WTC11 (cell line): ENCODE results near the gene RELL1. TPM values are rescaled to one million over a fixed set of nuclear protein-coding genes. Genes with fewer than 3 reads are reported as not detected.

Source experiments
- ATAC-seq: fragments of 200-7000 bp; cut with Tn5 transposase; 2 replicates; pipeline ENCODE4 v1.10.0; 2021; ENCODE audit warnings: mild to moderate bottlenecking, moderate library complexity
- CTCF ChIA-PET: fragments of 300-600 bp; sonication (Branson Sonifier 250); formaldehyde crosslinking; loops from one replicate; lab custom pipeline; 2021; ENCODE audit warnings: antibody characterized with exemption; lab: Charles Lee
- POLR2A ChIA-PET: fragments of 350-600 bp; sonication (Branson Sonifier 250); formaldehyde crosslinking; loops from one replicate; lab custom pipeline; 2021; ENCODE audit warnings: antibody characterized with exemption; lab: Charles Lee
- DNase-seq: peaks from one replicate; pipeline ENCODE4 v3.0.0; 2021; ENCODE audit warnings: low spot score
- H3K27ac Mint-ChIP-seq: 2 replicates; pipeline ENCODE4 v1.8.0; 2021; ENCODE audit warnings: mixed read lengths
- H3K27me3 Mint-ChIP-seq: 2 replicates; pipeline ENCODE4 v1.8.0; 2021; ENCODE audit warnings: low read depth, mild to moderate bottlenecking, moderate library complexity, mixed read lengths
- H3K36me3 Mint-ChIP-seq: 2 replicates; pipeline ENCODE4 v1.8.0; 2021; ENCODE audit warnings: mixed read lengths
- H3K4me1 Mint-ChIP-seq: 2 replicates; pipeline ENCODE4 v1.8.0; 2022; ENCODE audit warnings: mixed read lengths
- H3K4me3 Mint-ChIP-seq: 2 replicates; pipeline ENCODE4 v1.8.0; 2021; ENCODE audit warnings: mild to moderate bottlenecking, moderate library complexity, mixed read lengths
- H3K9me3 Mint-ChIP-seq: 2 replicates; pipeline ENCODE4 v1.8.0; 2021; ENCODE audit warnings: mixed read lengths
- CREB1 ChIP-seq: sonication (generic); formaldehyde crosslinking; IDR thresholded peaks from 2 replicates; pipeline ENCODE4 v1.8.0; 2023; ENCODE audit warnings: mild to moderate bottlenecking, missing genetic modification reagents
- FOXJ3 ChIP-seq: sonication (generic); formaldehyde crosslinking; IDR thresholded peaks from 2 replicates; pipeline ENCODE4 v1.9.0; 2021; ENCODE audit warnings: missing genetic modification reagents, mild to moderate bottlenecking, borderline replicate concordance
- GTF2I ChIP-seq: fragments of 250-450 bp; sonication (Bioruptor Pico); conservative IDR thresholded peaks from 2 replicates; pipeline ENCODE4 v1.4.0; 2021; ENCODE audit warnings: mild to moderate bottlenecking
- NFATC4 ChIP-seq: fragments of 250-450 bp; sonication (Bioruptor Pico); IDR thresholded peaks from 2 replicates; pipeline ENCODE4 v1.9.0; 2021; ENCODE audit warnings: mild to moderate bottlenecking
- TEAD4 ChIP-seq: sonication (generic); formaldehyde crosslinking; IDR thresholded peaks from 2 replicates; pipeline ENCODE4 v1.8.0; 2022; ENCODE audit warnings: mild to moderate bottlenecking, missing genetic modification reagents
- ZNF232 ChIP-seq: sonication (generic); formaldehyde crosslinking; IDR thresholded peaks from 2 replicates; pipeline ENCODE4 v1.8.0; 2022; ENCODE audit warnings: mild to moderate bottlenecking, missing genetic modification reagents
- total RNA-seq: library from RNA; stranded (reverse); gene quantifications from 3 replicates; pipeline ENCODE4 v1.2.3, GENCODE V29; 2021
- TF ChIP-seq, protein P1 (sequence below): sonication (generic); formaldehyde crosslinking; IDR thresholded peaks from 2 replicates; pipeline ENCODE4 v1.8.1; 2023; ENCODE audit warnings: mild to moderate bottlenecking, missing genetic modification reagents
- TF ChIP-seq, protein P2 (sequence below): fragments of 250-450 bp; sonication (Bioruptor Pico); IDR thresholded peaks from 2 replicates; pipeline ENCODE4 v1.9.0; 2021; ENCODE audit warnings: mild to moderate bottlenecking
- TF ChIP-seq, protein P3 (sequence below): sonication (generic); formaldehyde crosslinking; IDR thresholded peaks from 2 replicates; pipeline ENCODE4 v1.8.0; 2022; ENCODE audit warnings: mild to moderate bottlenecking, missing genetic modification reagents
- TF ChIP-seq, protein P4 (sequence below): fragments of 250-450 bp; sonication (Bioruptor Pico); IDR thresholded peaks from 2 replicates; pipeline ENCODE4 v1.9.0; 2021; ENCODE audit warnings: mild to moderate bottlenecking, borderline replicate concordance
- TF ChIP-seq, protein P5 (sequence below): sonication (generic); formaldehyde crosslinking; IDR thresholded peaks from 2 replicates; pipeline ENCODE4 v1.8.1; 2023; ENCODE audit warnings: mild to moderate bottlenecking, missing genetic modification reagents
- TF ChIP-seq, protein P6 (sequence below): sonication (generic); formaldehyde crosslinking; IDR thresholded peaks from 2 replicates; pipeline ENCODE4 v1.8.0; 2023; ENCODE audit warnings: missing genetic modification reagents, mild to moderate bottlenecking, borderline replicate concordance
- TF ChIP-seq, protein P7 (sequence below): fragments of 250-450 bp; sonication (Bioruptor Pico); IDR thresholded peaks from 2 replicates; pipeline ENCODE4 v1.9.0; 2021; ENCODE audit warnings: mild to moderate bottlenecking

The RELL1 gene
- total RNA-seq, 1 experiment from 2014 or later, result 14.4 TPM

DNA sequence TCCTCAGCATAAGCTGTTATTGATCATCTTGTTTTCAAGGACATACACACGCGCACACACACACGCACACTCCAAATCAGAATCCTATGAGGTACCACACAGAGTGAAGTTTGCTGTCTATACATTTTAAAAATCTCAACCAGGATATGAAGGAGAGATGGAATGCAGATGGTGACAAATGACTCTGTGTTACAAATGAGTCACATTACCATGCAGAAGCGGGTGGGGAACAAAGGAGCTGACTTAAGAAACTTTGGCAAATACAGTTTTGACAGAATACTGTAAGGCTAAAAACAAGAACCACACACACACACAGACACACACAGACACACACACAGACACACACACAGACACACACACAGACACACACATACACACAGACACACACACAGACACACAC is 81.7 kb downstream of the RELL1 start:
- POLR2A ChIA-PET, result no interaction called here
- Mint-ChIP-seq H3K36me3 (peaks cover 9% of the 10 kb centered on the region), H3K4me3 (no peak overlapping the region), H3K9me3 (peaks cover 9% of the 10 kb centered on the region), H3K27ac (no peak overlapping the region), H3K27me3 (peaks cover 3% of the 10 kb centered on the region; the same call in 1 of the 2 replicates), H3K4me1 (peaks cover 27% of the 10 kb centered on the region)
- ATAC-seq (no peak), DNase-seq (no peak)
- TF ChIP-seq ZNF232 (CRISPR knock-in tag), result no peak
- TF ChIP-seq GTF2I (CRISPR knock-in tag), result no peak
- no peak for TF ChIP-seq TEAD4 (CRISPR knock-in tag)
- TF ChIP-seq CREB1 (CRISPR knock-in tag), result no peak
- no peak for TF ChIP-seq NFATC4 (CRISPR knock-in tag)
- TF ChIP-seq, protein P1, sequence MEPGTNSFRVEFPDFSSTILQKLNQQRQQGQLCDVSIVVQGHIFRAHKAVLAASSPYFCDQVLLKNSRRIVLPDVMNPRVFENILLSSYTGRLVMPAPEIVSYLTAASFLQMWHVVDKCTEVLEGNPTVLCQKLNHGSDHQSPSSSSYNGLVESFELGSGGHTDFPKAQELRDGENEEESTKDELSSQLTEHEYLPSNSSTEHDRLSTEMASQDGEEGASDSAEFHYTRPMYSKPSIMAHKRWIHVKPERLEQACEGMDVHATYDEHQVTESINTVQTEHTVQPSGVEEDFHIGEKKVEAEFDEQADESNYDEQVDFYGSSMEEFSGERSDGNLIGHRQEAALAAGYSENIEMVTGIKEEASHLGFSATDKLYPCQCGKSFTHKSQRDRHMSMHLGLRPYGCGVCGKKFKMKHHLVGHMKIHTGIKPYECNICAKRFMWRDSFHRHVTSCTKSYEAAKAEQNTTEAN (CRISPR knock-in tag), result no peak
- TF ChIP-seq, protein P2, sequence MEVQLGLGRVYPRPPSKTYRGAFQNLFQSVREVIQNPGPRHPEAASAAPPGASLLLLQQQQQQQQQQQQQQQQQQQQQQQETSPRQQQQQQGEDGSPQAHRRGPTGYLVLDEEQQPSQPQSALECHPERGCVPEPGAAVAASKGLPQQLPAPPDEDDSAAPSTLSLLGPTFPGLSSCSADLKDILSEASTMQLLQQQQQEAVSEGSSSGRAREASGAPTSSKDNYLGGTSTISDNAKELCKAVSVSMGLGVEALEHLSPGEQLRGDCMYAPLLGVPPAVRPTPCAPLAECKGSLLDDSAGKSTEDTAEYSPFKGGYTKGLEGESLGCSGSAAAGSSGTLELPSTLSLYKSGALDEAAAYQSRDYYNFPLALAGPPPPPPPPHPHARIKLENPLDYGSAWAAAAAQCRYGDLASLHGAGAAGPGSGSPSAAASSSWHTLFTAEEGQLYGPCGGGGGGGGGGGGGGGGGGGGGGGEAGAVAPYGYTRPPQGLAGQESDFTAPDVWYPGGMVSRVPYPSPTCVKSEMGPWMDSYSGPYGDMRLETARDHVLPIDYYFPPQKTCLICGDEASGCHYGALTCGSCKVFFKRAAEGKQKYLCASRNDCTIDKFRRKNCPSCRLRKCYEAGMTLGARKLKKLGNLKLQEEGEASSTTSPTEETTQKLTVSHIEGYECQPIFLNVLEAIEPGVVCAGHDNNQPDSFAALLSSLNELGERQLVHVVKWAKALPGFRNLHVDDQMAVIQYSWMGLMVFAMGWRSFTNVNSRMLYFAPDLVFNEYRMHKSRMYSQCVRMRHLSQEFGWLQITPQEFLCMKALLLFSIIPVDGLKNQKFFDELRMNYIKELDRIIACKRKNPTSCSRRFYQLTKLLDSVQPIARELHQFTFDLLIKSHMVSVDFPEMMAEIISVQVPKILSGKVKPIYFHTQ (CRISPR knock-in tag), result no peak
- TF ChIP-seq, protein P3, sequence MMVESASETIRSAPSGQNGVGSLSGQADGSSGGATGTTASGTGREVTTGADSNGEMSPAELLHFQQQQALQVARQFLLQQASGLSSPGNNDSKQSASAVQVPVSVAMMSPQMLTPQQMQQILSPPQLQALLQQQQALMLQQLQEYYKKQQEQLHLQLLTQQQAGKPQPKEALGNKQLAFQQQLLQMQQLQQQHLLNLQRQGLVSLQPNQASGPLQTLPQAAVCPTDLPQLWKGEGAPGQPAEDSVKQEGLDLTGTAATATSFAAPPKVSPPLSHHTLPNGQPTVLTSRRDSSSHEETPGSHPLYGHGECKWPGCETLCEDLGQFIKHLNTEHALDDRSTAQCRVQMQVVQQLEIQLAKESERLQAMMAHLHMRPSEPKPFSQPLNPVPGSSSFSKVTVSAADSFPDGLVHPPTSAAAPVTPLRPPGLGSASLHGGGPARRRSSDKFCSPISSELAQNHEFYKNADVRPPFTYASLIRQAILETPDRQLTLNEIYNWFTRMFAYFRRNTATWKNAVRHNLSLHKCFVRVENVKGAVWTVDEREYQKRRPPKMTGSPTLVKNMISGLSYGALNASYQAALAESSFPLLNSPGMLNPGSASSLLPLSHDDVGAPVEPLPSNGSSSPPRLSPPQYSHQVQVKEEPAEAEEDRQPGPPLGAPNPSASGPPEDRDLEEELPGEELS (CRISPR knock-in tag), result no peak
- TF ChIP-seq, protein P4, sequence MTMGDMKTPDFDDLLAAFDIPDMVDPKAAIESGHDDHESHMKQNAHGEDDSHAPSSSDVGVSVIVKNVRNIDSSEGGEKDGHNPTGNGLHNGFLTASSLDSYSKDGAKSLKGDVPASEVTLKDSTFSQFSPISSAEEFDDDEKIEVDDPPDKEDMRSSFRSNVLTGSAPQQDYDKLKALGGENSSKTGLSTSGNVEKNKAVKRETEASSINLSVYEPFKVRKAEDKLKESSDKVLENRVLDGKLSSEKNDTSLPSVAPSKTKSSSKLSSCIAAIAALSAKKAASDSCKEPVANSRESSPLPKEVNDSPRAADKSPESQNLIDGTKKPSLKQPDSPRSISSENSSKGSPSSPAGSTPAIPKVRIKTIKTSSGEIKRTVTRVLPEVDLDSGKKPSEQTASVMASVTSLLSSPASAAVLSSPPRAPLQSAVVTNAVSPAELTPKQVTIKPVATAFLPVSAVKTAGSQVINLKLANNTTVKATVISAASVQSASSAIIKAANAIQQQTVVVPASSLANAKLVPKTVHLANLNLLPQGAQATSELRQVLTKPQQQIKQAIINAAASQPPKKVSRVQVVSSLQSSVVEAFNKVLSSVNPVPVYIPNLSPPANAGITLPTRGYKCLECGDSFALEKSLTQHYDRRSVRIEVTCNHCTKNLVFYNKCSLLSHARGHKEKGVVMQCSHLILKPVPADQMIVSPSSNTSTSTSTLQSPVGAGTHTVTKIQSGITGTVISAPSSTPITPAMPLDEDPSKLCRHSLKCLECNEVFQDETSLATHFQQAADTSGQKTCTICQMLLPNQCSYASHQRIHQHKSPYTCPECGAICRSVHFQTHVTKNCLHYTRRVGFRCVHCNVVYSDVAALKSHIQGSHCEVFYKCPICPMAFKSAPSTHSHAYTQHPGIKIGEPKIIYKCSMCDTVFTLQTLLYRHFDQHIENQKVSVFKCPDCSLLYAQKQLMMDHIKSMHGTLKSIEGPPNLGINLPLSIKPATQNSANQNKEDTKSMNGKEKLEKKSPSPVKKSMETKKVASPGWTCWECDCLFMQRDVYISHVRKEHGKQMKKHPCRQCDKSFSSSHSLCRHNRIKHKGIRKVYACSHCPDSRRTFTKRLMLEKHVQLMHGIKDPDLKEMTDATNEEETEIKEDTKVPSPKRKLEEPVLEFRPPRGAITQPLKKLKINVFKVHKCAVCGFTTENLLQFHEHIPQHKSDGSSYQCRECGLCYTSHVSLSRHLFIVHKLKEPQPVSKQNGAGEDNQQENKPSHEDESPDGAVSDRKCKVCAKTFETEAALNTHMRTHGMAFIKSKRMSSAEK (CRISPR knock-in tag), result no peak
- TF ChIP-seq, protein P5, sequence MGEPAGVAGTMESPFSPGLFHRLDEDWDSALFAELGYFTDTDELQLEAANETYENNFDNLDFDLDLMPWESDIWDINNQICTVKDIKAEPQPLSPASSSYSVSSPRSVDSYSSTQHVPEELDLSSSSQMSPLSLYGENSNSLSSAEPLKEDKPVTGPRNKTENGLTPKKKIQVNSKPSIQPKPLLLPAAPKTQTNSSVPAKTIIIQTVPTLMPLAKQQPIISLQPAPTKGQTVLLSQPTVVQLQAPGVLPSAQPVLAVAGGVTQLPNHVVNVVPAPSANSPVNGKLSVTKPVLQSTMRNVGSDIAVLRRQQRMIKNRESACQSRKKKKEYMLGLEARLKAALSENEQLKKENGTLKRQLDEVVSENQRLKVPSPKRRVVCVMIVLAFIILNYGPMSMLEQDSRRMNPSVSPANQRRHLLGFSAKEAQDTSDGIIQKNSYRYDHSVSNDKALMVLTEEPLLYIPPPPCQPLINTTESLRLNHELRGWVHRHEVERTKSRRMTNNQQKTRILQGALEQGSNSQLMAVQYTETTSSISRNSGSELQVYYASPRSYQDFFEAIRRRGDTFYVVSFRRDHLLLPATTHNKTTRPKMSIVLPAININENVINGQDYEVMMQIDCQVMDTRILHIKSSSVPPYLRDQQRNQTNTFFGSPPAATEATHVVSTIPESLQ (CRISPR knock-in tag), result no peak
- CTCF ChIA-PET, result interaction anchor here (0.8 to 3.6 kb wide), 2 partner anchors 95 to 197 kb away, joined by 4 to 48 read pairs; no protein-coding TSS in a partner anchor

DNA sequence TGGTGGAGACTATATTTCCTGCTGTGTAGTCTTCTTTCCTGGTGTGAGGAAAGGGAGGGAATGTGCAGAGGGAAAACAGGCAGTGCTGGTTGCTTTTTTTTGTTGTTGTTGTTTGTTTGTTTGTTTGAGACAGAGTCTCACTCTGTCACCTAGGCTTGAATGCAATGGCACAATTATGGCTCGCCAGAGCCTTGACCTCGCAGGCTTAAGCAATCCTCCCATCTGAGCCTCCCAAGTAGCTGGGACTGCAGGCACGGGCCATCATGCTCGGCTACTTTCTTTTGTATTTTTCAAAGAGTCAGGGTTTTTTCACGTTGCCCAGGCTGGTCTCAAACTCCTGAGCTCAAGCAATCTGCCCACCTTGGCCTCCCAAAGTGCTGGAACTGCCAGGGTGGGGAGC is 82.5 kb downstream of the RELL1 start:
- Mint-ChIP-seq H3K27ac (no peak overlapping the region), H3K9me3 (peaks cover 1% of the 10 kb centered on the region), H3K27me3 (peaks cover 3% of the 10 kb centered on the region; the same call in 1 of the 2 replicates), H3K36me3 (peaks cover 1% of the 10 kb centered on the region), H3K4me1 (peaks cover 33% of the 10 kb centered on the region), H3K4me3 (no peak overlapping the region)
- ATAC-seq (no peak), DNase-seq (no peak)
- CTCF ChIA-PET, result interaction anchor here (0.6 to 3.6 kb wide), 24 partner anchors 10 to 222 kb away, joined by 3 to 48 read pairs (median 5); partner anchors contain the start of genes PGM2 and RELL1
- POLR2A ChIA-PET, result no interaction called here
- TF ChIP-seq FOXJ3, result no peak
- TF ChIP-seq, protein P6, sequence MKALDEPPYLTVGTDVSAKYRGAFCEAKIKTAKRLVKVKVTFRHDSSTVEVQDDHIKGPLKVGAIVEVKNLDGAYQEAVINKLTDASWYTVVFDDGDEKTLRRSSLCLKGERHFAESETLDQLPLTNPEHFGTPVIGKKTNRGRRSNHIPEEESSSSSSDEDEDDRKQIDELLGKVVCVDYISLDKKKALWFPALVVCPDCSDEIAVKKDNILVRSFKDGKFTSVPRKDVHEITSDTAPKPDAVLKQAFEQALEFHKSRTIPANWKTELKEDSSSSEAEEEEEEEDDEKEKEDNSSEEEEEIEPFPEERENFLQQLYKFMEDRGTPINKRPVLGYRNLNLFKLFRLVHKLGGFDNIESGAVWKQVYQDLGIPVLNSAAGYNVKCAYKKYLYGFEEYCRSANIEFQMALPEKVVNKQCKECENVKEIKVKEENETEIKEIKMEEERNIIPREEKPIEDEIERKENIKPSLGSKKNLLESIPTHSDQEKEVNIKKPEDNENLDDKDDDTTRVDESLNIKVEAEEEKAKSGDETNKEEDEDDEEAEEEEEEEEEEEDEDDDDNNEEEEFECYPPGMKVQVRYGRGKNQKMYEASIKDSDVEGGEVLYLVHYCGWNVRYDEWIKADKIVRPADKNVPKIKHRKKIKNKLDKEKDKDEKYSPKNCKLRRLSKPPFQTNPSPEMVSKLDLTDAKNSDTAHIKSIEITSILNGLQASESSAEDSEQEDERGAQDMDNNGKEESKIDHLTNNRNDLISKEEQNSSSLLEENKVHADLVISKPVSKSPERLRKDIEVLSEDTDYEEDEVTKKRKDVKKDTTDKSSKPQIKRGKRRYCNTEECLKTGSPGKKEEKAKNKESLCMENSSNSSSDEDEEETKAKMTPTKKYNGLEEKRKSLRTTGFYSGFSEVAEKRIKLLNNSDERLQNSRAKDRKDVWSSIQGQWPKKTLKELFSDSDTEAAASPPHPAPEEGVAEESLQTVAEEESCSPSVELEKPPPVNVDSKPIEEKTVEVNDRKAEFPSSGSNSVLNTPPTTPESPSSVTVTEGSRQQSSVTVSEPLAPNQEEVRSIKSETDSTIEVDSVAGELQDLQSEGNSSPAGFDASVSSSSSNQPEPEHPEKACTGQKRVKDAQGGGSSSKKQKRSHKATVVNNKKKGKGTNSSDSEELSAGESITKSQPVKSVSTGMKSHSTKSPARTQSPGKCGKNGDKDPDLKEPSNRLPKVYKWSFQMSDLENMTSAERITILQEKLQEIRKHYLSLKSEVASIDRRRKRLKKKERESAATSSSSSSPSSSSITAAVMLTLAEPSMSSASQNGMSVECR (CRISPR knock-in tag), result no peak
- TF ChIP-seq, protein P7, sequence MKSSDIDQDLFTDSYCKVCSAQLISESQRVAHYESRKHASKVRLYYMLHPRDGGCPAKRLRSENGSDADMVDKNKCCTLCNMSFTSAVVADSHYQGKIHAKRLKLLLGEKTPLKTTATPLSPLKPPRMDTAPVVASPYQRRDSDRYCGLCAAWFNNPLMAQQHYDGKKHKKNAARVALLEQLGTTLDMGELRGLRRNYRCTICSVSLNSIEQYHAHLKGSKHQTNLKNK (CRISPR knock-in tag), result no peak
